ENCODE data around the gene TGM5.
A peak's percentile ranks its signal among the peaks of the same experiment; 100 is the strongest.
"Not testable (repeated sequence)": the region's sequence is repeated elsewhere in the genome, so short reads cannot be mapped to it uniquely, and the experiment has no call there.

The TGM5 gene

GRCh38 chr15:43214592-43215295 lies 52.0 kb downstream of the TGM5 start:
- no peak for DNase-seq

- DNase-seq: no peak
Measured at GRCh38 chr15:43214169-43214568, 52.6 kb downstream of the TGM5 start.

DNA sequence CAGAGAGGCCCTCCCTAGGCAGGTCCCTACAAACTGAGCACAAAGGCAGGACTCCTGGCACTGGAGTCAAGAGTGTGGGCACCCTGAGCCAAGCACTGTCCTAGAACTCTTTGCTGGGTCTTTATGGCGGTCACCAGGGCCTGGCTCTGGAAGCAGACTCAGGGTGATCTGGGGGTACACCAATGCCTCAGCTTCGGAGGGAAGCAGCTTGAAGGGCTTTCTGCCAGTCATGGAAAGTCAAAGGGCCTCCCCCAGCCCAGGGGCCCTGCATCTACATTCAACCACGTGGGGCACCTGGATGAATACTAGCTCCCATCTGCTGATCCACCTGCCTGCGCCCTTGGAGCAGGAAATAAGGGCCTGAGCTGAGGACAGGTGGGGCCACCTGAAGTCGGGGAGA lies 53.3 kb downstream of the TGM5 start:
- DNase-seq: no peak

- DNase-seq: no peak
Measured at GRCh38 chr15:43212951-43213350, 53.8 kb downstream of the TGM5 start.

DNA sequence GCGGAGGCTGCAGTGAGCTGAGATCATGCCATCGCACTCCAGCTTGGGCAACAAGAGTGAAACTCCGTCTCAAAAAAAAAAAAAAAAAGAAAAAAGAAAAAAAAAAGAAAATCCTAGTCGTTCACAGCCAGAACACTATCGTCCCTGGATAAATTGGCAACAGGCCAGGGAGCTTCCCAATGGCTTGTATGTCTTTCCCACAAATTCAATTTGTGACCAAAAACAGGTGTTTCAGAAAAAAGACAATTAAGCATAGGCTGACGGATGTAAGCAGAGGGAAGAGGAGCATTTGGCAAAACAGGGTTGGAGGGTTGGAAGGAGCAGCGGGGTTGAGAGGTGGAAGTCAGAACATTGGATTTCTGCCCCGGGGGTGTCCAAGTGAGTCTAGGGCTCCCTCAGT lies 54.4 kb downstream of the TGM5 start:
- DNase-seq: no peak

DNA sequence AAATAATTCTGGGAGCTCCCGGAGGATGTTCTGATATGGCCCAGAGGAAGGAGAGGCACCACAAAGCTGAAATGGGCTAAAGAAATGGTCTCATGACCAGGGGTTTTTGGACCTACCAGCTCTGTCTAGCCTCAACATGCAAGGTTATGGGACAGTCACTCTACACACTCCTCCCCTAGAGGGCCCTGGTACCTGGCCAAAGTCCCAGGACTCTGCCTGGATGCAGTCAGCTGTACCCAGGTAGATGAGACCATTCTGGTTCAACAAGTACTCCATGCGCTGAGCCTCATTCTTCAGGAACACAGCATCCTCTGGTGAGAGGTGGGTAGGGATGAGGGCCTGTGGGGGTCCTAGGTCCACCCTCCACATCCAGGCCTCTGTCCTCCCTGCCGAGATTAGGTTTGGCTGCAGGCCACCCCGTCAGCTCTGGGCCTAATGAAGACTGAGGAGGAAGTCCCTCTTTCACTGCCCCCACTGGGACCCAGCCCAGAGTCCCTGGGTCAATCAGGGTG lies 55.4 kb downstream of the TGM5 start:
- no peak for DNase-seq

DNA sequence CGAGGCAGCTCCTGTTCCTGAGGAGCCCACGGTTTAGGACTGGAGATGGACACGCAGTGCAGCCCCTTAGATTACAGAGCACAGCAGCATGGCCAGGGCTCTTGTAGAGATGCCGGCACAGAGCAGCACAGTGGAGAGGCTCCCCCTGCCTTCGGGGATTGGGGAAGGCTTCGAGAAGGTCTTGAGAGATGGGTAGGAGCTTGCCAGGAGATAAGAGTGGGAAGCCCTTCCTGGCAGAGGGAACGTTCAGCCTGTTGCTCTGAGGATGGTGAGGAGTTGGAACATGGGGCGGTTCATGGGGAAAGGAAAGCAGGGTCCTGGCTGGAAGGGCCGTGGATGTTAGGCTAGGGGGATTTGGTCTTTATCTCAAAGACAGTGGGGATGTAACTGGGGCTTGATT lies 55.9 kb downstream of the TGM5 start:
- no peak for DNase-seq

- no peak for DNase-seq
Measured at GRCh38 chr15:43210172-43210745, 56.5 kb downstream of the TGM5 start.

GRCh38 chr15:43209059-43209824 lies 57.5 kb downstream of the TGM5 start:
- DNase-seq: no peak

DNA sequence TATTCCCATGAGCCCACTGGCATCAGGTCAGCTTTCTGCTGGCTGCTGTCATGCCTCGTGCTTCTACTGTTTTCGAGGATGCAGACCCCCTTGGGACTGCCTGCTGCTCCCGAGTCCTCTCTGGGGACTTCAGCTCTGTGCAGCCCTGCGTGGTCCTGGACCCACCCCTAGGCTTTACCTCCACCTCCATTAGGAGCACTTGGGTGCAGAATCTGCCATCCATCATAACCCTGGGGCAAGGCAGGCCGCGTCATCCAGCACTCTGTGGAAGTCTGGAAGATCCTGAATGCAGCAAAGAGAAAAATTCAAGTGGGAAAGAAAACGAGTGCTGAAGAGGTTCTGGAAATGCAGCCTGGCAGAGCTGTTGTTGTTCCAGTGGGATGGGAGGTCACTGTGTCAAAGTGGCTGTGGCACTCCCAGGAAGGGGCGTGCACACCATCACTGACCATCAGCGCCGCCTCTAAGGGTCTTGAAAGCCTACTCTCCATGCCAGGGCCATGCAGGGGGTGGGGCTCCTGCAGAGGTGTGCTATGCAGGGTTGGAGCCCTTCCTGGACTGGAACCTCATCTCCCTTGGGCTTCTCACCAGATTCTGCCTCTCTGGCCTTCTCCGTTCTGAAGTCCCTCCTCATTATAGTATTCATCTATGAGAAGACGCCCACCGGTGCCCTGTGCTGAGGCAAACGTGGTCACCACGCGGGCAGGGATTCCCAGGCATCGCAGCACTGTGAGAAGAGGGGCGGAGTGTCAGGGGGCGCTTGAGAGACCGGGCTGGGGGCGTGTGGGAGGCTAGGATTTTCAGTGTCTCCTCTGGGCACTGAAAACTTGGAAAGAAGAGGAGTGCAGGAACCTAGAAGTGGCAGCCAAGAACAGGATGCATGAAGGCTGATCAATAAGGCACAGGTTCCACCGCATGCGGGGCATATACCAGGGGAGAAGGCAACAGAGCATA lies 58.4 kb downstream of the TGM5 start:
- no peak for DNase-seq

DNA sequence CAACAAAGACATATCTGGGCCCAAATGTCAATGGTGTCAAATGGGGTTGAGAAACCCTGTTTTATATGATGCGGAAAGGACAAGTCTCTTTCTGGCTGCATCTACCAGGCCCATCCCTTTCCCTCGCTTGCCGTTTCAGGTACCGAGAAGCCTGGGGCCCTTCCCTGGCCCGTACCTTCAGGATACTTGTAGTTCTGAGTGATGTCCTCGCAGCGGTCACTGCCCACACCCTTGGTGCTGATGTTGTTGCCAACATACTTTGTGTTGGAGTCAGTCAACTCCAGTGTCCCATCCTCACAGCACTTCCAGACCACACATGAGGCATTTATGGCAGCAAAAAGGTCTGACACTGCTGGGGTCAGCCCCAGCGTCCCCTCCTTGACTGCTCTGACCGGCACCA lies 59.7 kb downstream of the TGM5 start:
- no peak for DNase-seq

GRCh38 chr15:43206054-43206453 lies 60.7 kb downstream of the TGM5 start:
- DNase-seq: no peak

DNA sequence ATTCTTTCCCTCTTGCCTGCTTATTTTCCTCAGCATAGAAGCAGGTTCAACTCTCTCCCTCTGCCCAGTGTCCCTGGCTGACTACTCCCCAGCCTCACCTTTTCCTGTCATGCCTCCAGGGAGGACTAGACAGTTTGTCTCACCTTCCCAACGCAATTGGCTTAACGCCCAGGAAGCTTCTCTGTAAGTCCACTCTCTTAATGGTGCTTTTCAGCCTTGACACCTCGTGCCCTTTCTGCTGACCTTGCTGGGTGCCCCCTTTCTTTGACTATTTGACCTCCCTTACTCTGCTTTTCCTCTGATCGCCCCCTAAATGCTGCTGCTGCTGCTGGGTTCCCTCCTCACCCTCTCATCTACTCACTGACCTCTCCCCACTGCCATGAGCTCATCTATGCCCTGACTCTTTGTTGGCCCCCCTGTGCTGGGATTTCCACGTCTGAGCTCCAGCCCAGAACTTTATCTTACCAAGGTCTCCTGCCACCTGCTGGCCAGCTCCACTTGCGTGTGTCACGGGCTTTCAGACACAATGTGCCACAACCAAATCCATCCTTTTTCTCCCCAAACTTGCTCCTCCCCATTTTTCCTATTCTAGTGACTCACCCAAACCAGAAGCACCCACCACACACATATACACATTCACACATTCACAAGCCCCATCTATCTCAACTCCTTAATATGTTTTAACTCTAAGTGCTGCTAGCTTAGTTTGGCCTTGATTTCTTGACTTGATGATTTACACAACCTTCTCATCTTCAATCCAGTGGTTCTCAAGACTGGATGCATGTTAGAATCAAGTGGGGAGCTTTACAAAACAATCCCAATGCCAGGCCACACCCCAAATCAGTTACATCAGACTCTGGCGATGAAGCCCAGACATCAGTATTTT lies 62.5 kb downstream of the TGM5 start:
- peak; percentile 20 for DNase-seq

DNA sequence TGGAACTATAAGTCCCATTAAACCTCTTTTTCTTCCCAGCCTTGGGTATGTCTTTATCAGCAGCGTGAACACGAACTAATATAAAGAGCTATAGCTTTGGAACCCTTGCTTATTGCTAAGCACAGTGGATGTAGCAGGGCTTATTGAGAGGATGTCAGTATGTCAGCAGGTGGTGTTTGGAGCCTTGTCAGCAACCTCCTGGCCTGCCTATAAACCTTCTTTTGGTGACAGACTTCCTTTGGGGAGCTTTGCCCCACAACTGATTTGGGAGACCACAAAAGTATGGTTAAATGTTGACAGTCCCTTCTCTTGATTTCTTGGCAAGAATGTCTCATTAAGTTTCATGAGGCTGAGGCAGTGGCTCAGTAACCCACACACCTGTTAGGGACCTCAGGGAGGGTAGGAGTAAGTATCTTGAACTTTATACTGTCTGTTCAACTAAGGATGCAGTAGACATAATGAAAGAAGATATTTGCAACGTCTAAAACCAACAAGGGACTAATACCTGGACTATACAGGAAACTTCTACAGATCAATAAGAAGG lies 66.7 kb downstream of the TGM5 start:
- DNase-seq: no peak

DNA sequence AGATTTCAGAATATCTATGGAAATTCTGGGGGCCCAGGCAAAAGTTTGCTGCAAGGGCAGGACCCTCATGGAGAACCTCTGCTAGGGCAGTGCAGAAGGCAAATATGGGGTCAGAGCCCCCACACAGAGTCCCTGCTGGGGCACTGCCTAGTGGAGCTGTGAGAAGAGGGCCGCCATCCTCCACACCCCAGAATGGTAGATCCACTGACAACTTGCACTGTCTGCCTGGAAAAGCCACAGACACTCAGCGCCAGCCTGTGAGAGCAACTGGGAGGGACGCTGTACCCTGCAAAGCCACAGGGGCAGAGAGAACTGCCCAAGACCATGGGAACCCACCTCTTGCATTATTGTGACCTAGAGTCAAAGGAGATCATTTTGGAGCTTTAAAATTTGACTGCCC lies 67.7 kb downstream of the TGM5 start:
- DNase-seq: no peak

DNA sequence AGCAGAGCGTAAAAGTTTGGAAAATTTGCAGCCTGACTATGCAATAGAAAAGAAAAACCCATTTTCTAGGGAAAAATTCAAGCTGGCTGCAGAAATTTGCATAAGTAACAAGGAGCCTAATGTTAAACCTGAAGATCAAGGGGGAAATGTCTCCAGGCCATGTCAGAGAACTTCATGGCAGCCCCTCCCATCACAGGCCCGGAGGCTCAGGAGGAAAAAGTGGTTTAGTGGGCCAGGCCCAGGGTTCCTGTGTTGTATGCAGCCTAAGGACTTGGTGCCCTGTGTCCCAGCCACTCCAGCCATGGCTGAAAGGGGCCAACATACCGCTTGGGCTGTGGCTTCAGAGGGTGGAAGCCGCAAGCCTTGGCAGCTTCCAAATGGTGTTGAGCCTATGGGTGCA lies 68.2 kb downstream of the TGM5 start:
- DNase-seq: not testable (repeated sequence)

DNA sequence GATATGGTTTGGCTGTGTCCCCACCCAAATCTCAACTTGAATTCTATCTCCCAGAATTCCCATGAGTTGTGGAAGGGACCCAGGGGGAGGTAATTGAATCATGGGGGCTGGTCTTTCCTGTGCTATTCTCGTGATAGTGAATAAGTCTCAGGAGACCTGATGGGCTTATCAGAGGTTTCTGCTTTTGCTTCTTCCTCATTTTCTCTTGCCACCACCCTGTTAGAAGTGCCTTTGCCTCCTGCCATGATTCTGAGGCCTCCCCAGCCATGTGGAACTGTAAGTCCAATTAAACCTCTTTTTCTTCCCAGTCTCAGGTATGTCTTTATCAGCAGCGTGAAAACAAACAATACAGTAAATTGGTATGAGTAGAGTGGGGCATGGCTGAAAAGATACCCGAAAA lies 69.0 kb downstream of the TGM5 start:
- not testable (repeated sequence) for DNase-seq

DNA sequence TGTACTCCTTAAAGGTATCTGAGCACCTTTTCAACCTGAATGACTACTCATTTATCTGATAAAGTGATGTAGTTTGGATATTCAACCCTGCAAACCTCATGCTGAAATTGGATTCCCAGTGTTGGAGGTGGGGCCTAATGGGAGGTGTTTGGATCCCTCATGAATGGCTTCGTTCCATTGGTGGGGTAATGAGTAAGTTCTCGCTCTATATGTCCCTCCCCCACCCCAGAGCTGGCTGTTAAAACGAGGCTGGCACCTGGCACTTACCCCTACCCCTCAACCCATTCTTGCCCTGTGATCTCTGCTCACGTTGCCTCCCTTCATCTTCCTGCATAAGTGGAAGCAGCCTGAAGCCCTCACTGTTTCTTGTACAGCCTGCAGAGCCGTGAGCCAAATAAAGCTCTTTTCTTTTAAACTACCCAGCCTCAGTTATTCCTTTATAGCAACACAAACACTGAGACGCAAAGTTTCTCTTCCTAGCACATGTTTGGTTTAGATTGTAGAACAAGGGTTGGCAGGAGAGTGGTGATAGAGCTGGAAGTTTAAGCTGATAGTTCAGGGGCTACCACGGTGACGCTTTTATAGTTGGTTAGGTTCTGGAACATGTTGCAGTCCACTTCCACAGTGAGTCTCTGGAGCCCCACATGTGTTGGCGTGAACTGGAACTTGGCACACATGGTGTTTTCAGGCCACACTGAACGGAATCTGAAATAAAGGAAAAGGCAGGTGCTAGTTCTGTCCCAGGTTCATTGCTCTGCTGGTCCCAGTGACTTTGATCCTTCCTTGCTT lies 69.8 kb downstream of the TGM5 start:
- no peak for DNase-seq

DNA sequence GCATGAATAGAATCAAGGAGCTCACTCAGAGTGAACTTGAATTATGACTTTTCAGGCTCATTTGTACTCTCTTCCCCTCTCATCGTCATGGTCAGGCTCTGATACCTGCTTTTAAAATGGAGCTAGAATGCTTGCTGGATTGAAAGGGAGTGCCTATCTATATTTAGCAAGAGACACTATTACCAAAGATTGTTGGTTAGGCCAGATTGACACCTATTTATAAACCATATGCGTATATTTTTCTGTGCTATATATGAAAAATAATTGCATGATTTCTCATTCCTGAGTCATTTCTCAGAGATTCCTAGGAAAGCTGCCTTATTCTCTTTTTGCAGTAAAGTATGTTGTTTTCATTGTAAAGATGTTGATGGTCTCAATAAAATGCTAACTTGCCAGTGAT lies 71.9 kb downstream of the TGM5 start:
- DNase-seq: no peak

DNA sequence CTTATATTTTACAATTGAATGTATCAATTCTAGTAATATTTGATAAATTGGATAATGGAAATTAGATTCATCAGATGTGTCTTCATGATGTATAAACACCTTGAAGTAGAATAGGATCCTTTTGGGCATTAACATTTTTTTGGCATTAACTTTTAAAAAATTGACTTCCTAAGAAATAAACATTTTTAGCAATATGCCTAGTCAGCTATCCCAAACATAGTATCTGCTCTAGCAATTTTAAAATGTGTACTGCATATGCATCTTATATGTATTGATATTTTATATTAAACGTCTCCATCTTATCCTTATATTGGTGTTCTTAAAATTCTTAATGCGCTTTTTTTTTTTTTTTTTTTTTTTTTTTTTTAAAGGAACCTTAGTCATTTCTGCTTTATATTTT lies 73.0 kb downstream of the TGM5 start:
- DNase-seq: no peak

DNA sequence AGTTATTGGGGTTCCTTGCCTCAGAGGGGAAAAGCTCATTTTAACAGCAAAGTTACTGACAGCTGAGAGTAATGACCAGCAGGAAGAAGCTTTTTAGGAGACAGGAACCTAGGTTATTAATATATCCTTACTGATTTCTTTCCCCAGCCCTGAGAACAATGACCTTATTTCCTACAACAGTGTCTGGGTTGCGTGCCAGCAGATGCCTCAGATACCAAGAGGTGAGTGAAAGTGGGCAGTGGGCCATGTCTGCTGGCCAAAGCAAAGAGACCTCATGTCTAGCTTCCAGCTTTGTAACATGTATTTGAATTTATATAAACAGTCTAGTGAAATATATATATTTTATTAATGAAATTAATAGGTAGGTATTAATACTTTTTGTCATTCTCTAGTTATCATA lies 76.5 kb downstream of the TGM5 start:
- no peak for DNase-seq
